K562 (cell line): ENCODE results near the gene PDE9A. TPM values are rescaled to one million over a fixed set of nuclear protein-coding genes. Genes with fewer than 3 reads are reported as not detected.

Experiments
- ATAC-seq: fragments of 200-7000 bp; cut with Tn5 transposase; 3 replicates; pipeline ENCODE4 v1.9.1; 2020; ENCODE audit warnings: moderate library complexity
- BruUV-seq: library from RNA; stranded (reverse); fragments of 400-500 nt; replicated peaks from 2 replicates; lab custom pipeline; 2021; lab: Mats Ljungman, UMichigan
- CTCF ChIA-PET: fragments of 300-600 bp; formaldehyde crosslinking; extraction: SDS; loops from one replicate; lab custom pipeline; 2021; ENCODE audit warnings: low intra/inter-chr PET ratio; lab: Yijun Ruan, JAX
- POLR2A ChIA-PET: fragments of 300-600, 350-650 bp; sonication (Branson Sonifier 250); formaldehyde crosslinking; extraction: SDS; loops from one replicate; lab custom pipeline; 2021; ENCODE audit warnings: antibody characterized with exemption, inconsistent platforms; lab: Yijun Ruan, JAX
- DNase-seq, 4 experiments: peaks; one replicate each; pipeline versions ENCODE4 v3.0.0 to v3.0.0-alpha.2; 2011 to 2018; ENCODE audit warnings: low spot score in 3 of 4, mixed read lengths in 3 of 4; ENCODE audit errors: extremely low read depth in 1 of 4
- FAIRE-seq: peaks from 2 replicates; lab custom pipeline; 2011; peaks lifted over from hg19 to GRCh38; lab: Jason Lieb, UNC
- H2AFZ ChIP-seq: 2 replicates; pipeline ENCODE4 v1.6.0; 2011; ENCODE audit warnings: low read depth, low read length, control low read depth, inconsistent platforms
- H3K27ac ChIP-seq: fragments of 200-600 bp; 3 replicates; pipeline ENCODE4 v1.8.0; 2011; ENCODE audit warnings: low read depth, mild to moderate bottlenecking, control low read depth, inconsistent platforms, low read length, moderate library complexity, mixed read lengths; ENCODE audit errors: extremely low read depth
- H3K27me3 ChIP-seq, 2 experiments: fragments of 300-600 bp in 1 of 2; 2 replicates in 1 of 2; 3 replicates in 1 of 2; pipeline versions ENCODE4 v1.6.0 to v1.8.0; 2011; ENCODE audit warnings: inconsistent platforms in 2 of 2, low read length in 2 of 2, mild to moderate bottlenecking in 1 of 2, mixed read lengths in 1 of 2, moderate library complexity in 1 of 2; ENCODE audit not compliant: control insufficient read depth in 2 of 2, insufficient read depth in 2 of 2
- H3K36me3 ChIP-seq: fragments of 300-600 bp; 3 replicates; pipeline ENCODE4 v1.8.0; 2011; ENCODE audit warnings: mild to moderate bottlenecking, low read length, inconsistent platforms; ENCODE audit not compliant: control insufficient read depth, insufficient read depth
- H3K4me1 ChIP-seq, 2 experiments: fragments of 200-600 bp in 1 of 2; replicated peaks in 1 of 2; 2 replicates in 1 of 2; 3 replicates in 1 of 2; pipeline versions ENCODE4 v1.5.1 to v1.8.0; 2011; ENCODE audit warnings: inconsistent platforms in 2 of 2, low read length in 2 of 2, mild to moderate bottlenecking in 1 of 2, mixed read lengths in 1 of 2, moderate library complexity in 1 of 2; ENCODE audit not compliant: control insufficient read depth in 2 of 2, insufficient read depth in 2 of 2
- H3K4me2 ChIP-seq: 2 replicates; pipeline ENCODE4 v1.6.1; 2011; ENCODE audit warnings: low read length, control low read depth, inconsistent platforms, mixed read lengths; ENCODE audit not compliant: insufficient read depth
- H3K4me3 ChIP-seq: fragments of 200-600 bp; sonication (generic), shearing (Covaris generic); 2 replicates; pipeline ENCODE4 v1.5.1; 2016; ENCODE audit warnings: control low read depth, inconsistent platforms
- H3K79me2 ChIP-seq: fragments of 200-600 bp; 3 replicates; pipeline ENCODE4 v1.8.0; 2011; ENCODE audit warnings: low read length, inconsistent platforms; ENCODE audit not compliant: control insufficient read depth, insufficient read depth
- H3K9ac ChIP-seq, 2 experiments: 2 replicates each; pipeline versions ENCODE4 v1.6.0 to v1.6.1; 2011; ENCODE audit warnings: low read depth in 2 of 2, low read length in 2 of 2, control low read depth in 1 of 2, inconsistent platforms in 1 of 2, mild to moderate bottlenecking in 1 of 2, mixed read lengths in 1 of 2; ENCODE audit not compliant: insufficient read depth in 1 of 2
- H3K9me1 ChIP-seq: one replicate; pipeline ENCODE4 v1.6.0; 2011; ENCODE audit warnings: inconsistent platforms, mild to moderate bottlenecking, low read length, moderate library complexity; ENCODE audit not compliant: control insufficient read depth, insufficient read depth
- H3K9me3 ChIP-seq: replicated peaks from 2 replicates; pipeline ENCODE4 v1.5.1; 2011; ENCODE audit warnings: low read depth, low read length, inconsistent platforms; ENCODE audit not compliant: control insufficient read depth, insufficient read depth
- H4K20me1 ChIP-seq: replicated peaks from 2 replicates; pipeline ENCODE4 v1.6.1; 2011; ENCODE audit warnings: low read length, inconsistent platforms, mixed read lengths; ENCODE audit not compliant: control insufficient read depth, insufficient read depth
- BRF1 ChIP-seq: IDR thresholded peaks from 3 replicates; pipeline ENCODE4 v1.6.1; 2011; ENCODE audit warnings: borderline replicate concordance, mild to moderate bottlenecking; ENCODE audit not compliant: insufficient read length; ENCODE audit errors: extremely low read depth
- HMG20A ChIP-seq: fragments of 450-650 bp; formaldehyde crosslinking; conservative IDR thresholded peaks from 2 replicates; pipeline ENCODE4 v1.4.0; 2020; ENCODE audit warnings: mild to moderate bottlenecking, mixed read lengths
- SAFB2 ChIP-seq: fragments of 200-400 bp; formaldehyde crosslinking; IDR thresholded peaks from 2 replicates; pipeline ENCODE4 v1.6.1; 2018; ENCODE audit warnings: borderline replicate concordance, low read length, low read depth, moderate library complexity; ENCODE audit not compliant: severe bottlenecking
- STAG1 ChIP-seq: sonication (generic); formaldehyde crosslinking; IDR thresholded peaks from 2 replicates; pipeline ENCODE4 v1.5.0; 2020; ENCODE audit warnings: missing genetic modification reagents, borderline replicate concordance
- TFAP4 ChIP-seq: sonication (generic); formaldehyde crosslinking; IDR thresholded peaks from 2 replicates; pipeline ENCODE4 v1.8.0; 2022; ENCODE audit warnings: missing genetic modification reagents, mild to moderate bottlenecking, moderate library complexity, borderline replicate concordance
- TRIM28 ChIP-seq: fragments of 450-650 bp; IDR thresholded peaks from 2 replicates; pipeline ENCODE4 v1.6.1; 2017
- ZKSCAN8 ChIP-seq: fragments of 200-800 bp; sonication (Bioruptor generic); IDR thresholded peaks from 2 replicates; pipeline ENCODE4 v1.6.1; 2016; ENCODE audit warnings: missing genetic modification characterization, missing compliant biosample characterization
- WGBS: fragments of 100-300 bp; shearing (Covaris generic); methylation state at CpG from one replicate; pipeline ENCODE4 v1.1.6; 2016; ENCODE audit warnings: low coverage, mixed read lengths; ENCODE audit not compliant: insufficient coverage; ENCODE audit errors: missing lambda C conversion rate; 5-methylcytosine and 5-hydroxymethylcytosine counted together
- in situ Hi-C: fragments of 300-500 bp; cut with MboI; formaldehyde crosslinking; loops from 4 replicates; pipeline ENCODE4 v1.15.0; 2018; ENCODE audit warnings: inconsistent platforms, mixed read lengths
- intact Hi-C: fragments of 100-400 bp; cut with micrococcal nuclease; formaldehyde crosslinking; loops from 2 replicates; pipeline ENCODE4 v1.14.2; 2022
- polyA plus RNA-seq, 8 experiments: library from polyadenylated mRNA; depleted of rRNA in 4 of 8; stranded (reverse) in 5 of 8; unstranded in 3 of 8; fragments of >200 nt; fragmentation: Nextera tagmentation in 2 of 8; fragmentation: Illumina TruSeq in 1 of 8; extraction: Ambion mirVana in 2 of 8; extraction: Trizol in 1 of 8; gene quantifications; 2 replicates each; pipeline versions ENCODE4 v1.2.1 to v1.2.3, GENCODE V29; 2011 to 2014; ENCODE audit warnings: inconsistent platforms in 1 of 8, missing spikeins in 1 of 8
- total RNA-seq, 7 experiments: library from RNA; depleted of rRNA in 6 of 7; stranded (reverse); fragments of >200 nt in 6 of 7; fragmentation: Illumina TruSeq in 2 of 7; extraction: Trizol in 2 of 7; gene quantifications; 2 replicates each; pipeline versions ENCODE4 v1.2.1 to v1.2.3, GENCODE V29; 2011 to 2021; ENCODE audit warnings: low replicate concordance in 1 of 7

PDE9A gene
- total and polyA plus RNA-seq, 9 of the 15 experiments (the other 6 are each of a cell fraction or from before 2014, with no cell fraction given), result 0.07 to 0.27 TPM; not detected in 7

GRCh38 chr21:42722808-42723473 is 69.5 kb downstream of the PDE9A start:
- CTCF ChIA-PET, result no interaction called here

More at GRCh38 chr21:42722808-42723473, 69.5 kb downstream of the PDE9A start:
- H3K9ac ChIP-seq, result no peak overlapping the region
- no TSS peak for BruUV-seq
- in situ Hi-C loops, result no loop called here
- H3K27me3 ChIP-seq, result peaks cover 37 to 62% of the 10 kb centered on the region in 2 experiments
- no peak for FAIRE-seq
- H3K4me1 ChIP-seq, result 0 out of 5 replicates have a peak, but pooled peaks cover 0 to 3% of the 10 kb centered on the region in 2 experiments
- ATAC-seq, result no peak
- H2AFZ ChIP-seq, result no peak overlapping the region
- under 1% methylated on average over 10 of the region's 10 CpGs for WGBS
- H3K4me2 ChIP-seq, result no peak overlapping the region
- H4K20me1 ChIP-seq, result peaks cover 13% of the 10 kb centered on the region; the same call in 1 of the 2 replicates
- H3K79me2 ChIP-seq, result no peaks in the 10 kb centered on the region
- no peaks in the 10 kb centered on the region for H3K36me3 ChIP-seq
- DNase-seq, result no peak
- POLR2A ChIA-PET, result interaction anchor here (0.9 to 1.2 kb wide), 2 partner anchors 9 to 18 kb away, joined by 3 read pairs; no protein-coding TSS in a partner anchor
- no peak for TF ChIP-seq STAG1 (CRISPR knock-in tag)
- no peak for TF ChIP-seq HMG20A (CRISPR knock-in tag)
- TF ChIP-seq TFAP4 (CRISPR knock-in tag), result no peak
- no peak for TF ChIP-seq TRIM28
- no peak for TF ChIP-seq BRF1
- no peak for TF ChIP-seq SAFB2
- TF ChIP-seq ZKSCAN8 (CRISPR knock-in tag), result no peak
- no peaks in the 10 kb centered on the region for H3K9me1 ChIP-seq
- H3K9me3 ChIP-seq, result no peaks in the 10 kb centered on the region
- H3K27ac ChIP-seq, result no peak overlapping the region
- H3K4me3 ChIP-seq, result no peak overlapping the region
- intact Hi-C loops, result no loop called here
